ENCODE measurements around the gene MYLK4. TPM values are rescaled to one million over a fixed set of nuclear protein-coding genes. Genes with fewer than 3 reads are reported as not detected.

Gene MYLK4
- total RNA-seq, 4 donors from 2014 or later, result 0.41 to 0.79 (median 0.67) TPM

DNA sequence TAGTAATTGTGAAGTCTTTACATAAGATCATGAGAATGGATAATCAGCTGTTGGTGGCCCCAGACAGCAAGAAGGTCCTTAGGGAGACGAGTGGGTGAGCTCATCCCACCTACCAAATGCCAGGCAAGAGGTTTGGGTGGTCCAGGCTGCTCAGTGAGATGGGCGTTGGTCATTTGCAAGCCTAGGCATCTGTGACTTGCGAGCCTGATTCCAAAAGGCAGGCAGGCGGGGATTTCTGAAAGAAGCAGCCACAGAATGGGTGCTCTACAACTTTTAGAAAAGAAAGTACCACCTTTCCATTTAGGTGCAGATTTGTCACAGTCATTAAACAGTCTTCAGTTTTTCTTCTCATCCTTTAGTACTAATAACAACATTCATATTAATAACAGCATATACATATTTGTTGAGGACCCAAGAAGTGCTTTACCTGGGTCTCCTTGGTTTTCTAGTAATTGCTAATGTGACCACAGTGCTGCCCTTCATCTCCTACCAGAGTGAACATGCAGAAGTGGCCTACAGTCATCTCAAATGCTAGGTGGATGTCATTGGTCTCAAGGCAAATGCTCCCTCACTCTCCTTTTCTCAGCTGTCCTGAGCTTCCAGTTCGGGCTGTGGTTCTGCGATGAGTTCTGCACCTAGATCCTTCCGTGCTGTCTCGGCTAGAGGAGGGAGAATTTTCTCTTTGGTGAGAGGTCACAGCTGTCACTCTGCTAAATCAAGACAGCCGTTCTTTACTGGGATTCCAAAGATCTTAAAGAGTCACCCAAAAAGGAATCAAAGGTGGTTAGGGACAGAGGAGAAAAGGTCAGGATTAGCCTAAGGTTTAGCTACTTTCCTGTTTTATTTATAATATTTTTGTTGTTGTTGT lies 17.2 kb upstream of the MYLK4 start:
- in situ Hi-C loops (cut with MboI; ENCODE audit: low pct_ligation_motif_present in 1 of 4, low pct_unique_long_range_greater_than_20kb in 1 of 4, low sequenced_read_pairs in 3 of 4), result no loop called here
- Histone ChIP-seq H3K4me1 (peaks cover 26 to 50% (median 34%) of the 10 kb centered on the region in 4 donors), H3K36me3 (peaks cover 0 to 8% (median 3%) of the 10 kb centered on the region in 4 donors), H3K4me3 (peak overlapping the region in 3 of 4 donors; percentile 70 to 96 (median 79)), H3K27me3 (no peaks in the 10 kb centered on the region), H3K9me3 (no peaks in the 10 kb centered on the region), H3K27ac (peak overlapping the region in 2 of 4 donors; percentile 94 to 100)
- 55 to 65% methylated on average over 8 to 9 of the region's 9 CpGs for WGBS, 2 donors (ENCODE audit: low coverage in 1 of 2)
- intact Hi-C loops (cut with DNase I; ENCODE audit: low total_unique reads), result no loop called here
- TF ChIP-seq POLR2A (IDR thresholded peaks at IDR 0.05) (no peak), POLR2AphosphoS5 (IDR thresholded peaks at IDR 0.05) (no peak), EP300 (IDR thresholded peaks at IDR 0.05; ENCODE audit: low read depth) (no peak)
- TF ChIP-seq, protein P1, sequence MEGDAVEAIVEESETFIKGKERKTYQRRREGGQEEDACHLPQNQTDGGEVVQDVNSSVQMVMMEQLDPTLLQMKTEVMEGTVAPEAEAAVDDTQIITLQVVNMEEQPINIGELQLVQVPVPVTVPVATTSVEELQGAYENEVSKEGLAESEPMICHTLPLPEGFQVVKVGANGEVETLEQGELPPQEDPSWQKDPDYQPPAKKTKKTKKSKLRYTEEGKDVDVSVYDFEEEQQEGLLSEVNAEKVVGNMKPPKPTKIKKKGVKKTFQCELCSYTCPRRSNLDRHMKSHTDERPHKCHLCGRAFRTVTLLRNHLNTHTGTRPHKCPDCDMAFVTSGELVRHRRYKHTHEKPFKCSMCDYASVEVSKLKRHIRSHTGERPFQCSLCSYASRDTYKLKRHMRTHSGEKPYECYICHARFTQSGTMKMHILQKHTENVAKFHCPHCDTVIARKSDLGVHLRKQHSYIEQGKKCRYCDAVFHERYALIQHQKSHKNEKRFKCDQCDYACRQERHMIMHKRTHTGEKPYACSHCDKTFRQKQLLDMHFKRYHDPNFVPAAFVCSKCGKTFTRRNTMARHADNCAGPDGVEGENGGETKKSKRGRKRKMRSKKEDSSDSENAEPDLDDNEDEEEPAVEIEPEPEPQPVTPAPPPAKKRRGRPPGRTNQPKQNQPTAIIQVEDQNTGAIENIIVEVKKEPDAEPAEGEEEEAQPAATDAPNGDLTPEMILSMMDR (IDR thresholded peaks at IDR 0.05), result no peak
- no peak for DNase-seq

DNA sequence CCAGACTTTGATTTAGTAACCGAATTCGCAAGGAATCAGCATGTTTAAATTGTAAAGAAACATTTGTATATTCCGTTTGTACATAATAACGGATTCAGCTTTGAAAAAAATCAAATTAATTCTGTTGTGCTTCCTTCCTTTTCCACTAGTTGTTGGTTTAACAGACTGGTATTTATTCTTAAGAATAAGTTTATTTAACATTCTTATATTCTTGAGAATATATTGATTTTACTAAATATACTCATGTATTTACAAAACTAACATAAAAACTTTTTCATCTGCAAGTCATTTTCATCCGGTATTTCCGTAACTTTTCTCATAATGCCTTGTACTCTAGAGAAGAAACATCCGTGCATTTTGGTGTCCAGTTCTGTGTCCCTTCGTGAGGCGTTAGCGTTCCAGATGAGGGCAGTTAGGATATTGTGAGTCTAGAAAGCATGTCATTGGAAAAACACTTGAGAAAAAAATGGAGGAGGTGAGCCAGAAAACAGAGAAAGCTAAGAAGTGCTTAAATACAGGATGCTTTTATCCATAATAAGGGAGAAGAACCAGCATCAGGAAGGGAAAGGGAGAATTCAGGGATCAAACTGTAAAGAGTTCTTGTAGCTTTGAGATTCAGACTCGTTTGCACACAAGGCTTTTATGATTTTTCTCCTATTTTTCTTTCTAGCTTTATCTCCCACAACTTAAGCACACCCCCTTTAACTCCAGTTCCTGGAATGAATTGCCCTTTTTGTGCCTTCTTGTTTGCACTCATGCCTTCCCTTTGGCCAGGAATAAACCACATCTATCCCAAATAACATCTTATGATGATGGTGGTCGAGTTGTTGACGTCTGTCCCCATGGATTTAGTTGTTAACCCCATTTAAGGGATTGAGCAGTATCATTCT lies 16.3 kb upstream of the MYLK4 start:
- H3K36me3 ChIP-seq, result peaks cover 0 to 6% (median 3%) of the 10 kb centered on the region in 4 donors
- 5 to 10% methylated on average over 13 of the region's 13 CpGs for WGBS, 2 donors (ENCODE audit: low coverage in 1 of 2)
- intact Hi-C loops (cut with DNase I; ENCODE audit: low total_unique reads) (no loop called here), in situ Hi-C loops (cut with MboI; ENCODE audit: low pct_ligation_motif_present in 1 of 4, low pct_unique_long_range_greater_than_20kb in 1 of 4, low sequenced_read_pairs in 3 of 4) (no loop called here)
- H3K9me3 ChIP-seq, result no peaks in the 10 kb centered on the region
- H3K27me3 ChIP-seq, result no peaks in the 10 kb centered on the region
- H3K27ac ChIP-seq, result peak overlapping the region; percentile 94 to 100 (median 98)
- no peak for TF ChIP-seq EP300 (IDR thresholded peaks at IDR 0.05; ENCODE audit: low read depth)
- no peak for TF ChIP-seq POLR2A (IDR thresholded peaks at IDR 0.05)
- TF ChIP-seq, protein P1 (IDR thresholded peaks at IDR 0.05), result peak in 1 of 5 experiments; percentile 38
- TF ChIP-seq POLR2AphosphoS5 (IDR thresholded peaks at IDR 0.05), result no peak
- peaks cover 26 to 50% (median 34%) of the 10 kb centered on the region in 4 donors for H3K4me1 ChIP-seq
- H3K4me3 ChIP-seq, result peak overlapping the region; percentile 59 to 96 (median 74)
- DNase-seq, result no peak

DNA sequence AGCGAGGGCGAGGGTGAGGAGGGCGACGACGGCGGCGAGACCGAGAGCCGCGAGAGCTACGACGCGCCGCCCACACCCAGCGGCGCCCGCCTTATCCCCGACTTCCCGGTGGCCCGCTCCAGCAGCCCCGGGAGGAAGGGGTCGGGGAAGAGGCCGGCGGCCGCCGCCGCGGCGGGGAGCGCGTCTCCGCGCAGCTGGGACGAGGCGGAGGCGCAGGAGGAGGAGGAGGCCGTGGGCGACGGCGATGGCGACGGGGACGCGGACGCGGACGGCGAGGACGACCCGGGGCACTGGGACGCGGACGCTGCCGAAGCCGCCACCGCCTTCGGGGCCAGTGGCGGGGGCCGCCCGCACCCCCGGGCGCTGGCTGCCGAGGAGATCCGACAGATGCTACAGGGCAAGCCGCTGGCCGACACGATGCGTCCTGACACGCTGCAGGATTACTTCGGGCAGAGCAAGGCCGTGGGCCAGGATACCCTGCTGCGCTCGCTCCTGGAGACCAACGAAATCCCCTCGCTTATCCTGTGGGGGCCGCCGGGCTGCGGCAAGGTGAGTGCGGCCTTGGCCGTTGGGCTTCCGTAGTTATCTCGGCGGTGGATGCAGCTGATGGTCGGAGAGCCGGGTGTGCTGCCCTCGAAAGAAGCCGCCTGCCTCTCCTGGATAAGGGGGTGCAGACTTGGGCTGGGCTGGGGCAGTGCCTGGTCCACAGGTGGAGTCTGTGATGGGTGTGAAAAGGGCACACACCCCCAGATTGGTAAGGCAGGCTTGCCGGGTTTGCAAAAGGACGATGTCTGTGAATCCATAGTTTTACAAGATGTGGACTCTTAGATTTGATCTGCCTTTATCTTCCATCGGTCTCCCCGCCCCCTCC lies 15.4 kb upstream of the MYLK4 start:
- DNase-seq, result peak; percentile 56
- Histone ChIP-seq H3K4me3 (peak overlapping the region; percentile 59 to 96 (median 74)), H3K27me3 (no peaks in the 10 kb centered on the region), H3K4me1 (peaks cover 26 to 50% (median 34%) of the 10 kb centered on the region in 4 donors), H3K36me3 (peaks cover 0 to 5% (median under 1%) of the 10 kb centered on the region in 4 donors), H3K27ac (peak overlapping the region; percentile 94 to 100 (median 98)), H3K9me3 (no peaks in the 10 kb centered on the region)
- WGBS, 2 donors (ENCODE audit: low coverage in 1 of 2), result 0% methylated on average over 3 to 62 of the region's 91 CpGs
- intact Hi-C loops (cut with DNase I; ENCODE audit: low total_unique reads), result no loop called here
- in situ Hi-C loops (cut with MboI; ENCODE audit: low pct_ligation_motif_present in 1 of 4, low pct_unique_long_range_greater_than_20kb in 1 of 4, low sequenced_read_pairs in 3 of 4), result no loop called here
- TF ChIP-seq POLR2AphosphoS5 (IDR thresholded peaks at IDR 0.05), result peak in 1 of 3 donors; percentile 23
- TF ChIP-seq, protein P1 (IDR thresholded peaks at IDR 0.05), result no peak

All from transverse colon (tissue), 4 donors.